Measurements from ENCODE around the gene PCGF1.
"Not testable (repeated sequence)": the region's sequence is repeated elsewhere in the genome, so short reads cannot be mapped to it uniquely, and the experiment has no call there.

PCGF1 gene

DNA sequence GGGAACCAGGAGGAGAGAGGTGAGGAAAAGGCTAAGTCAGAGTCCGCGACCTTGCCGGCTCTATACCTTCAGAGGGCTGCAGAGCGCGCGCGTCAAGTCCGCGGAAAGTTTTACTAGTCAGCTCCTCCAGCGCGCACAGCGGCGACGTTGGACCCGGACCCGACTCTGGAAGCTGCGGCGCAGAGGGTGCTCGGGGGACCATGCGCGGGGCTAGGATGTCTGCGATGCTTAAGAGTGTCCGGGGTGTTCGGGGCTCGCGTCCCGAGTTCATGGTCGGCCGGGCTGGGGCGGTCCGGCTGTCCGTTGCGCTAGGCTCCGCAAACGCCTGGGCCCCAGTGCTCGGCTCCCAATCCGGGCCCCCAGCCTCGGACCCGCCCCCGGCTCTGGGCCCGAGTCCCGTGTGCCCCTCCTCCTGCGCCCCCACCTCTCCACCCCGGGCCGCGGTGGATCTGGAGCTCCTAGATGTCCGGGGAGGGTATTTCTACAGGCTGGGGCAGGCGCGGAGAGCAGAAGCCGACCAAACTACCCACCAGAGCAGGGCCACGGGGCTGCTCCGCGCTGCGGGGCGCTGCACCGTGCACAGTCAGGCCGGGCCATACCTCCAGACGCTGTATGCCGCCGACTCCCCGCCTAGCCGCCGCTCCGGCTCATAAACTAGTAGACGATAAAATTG, 8.1 kb downstream of the PCGF1 start, which contains the start of gene LBX2:
TSS of gene LBX2 (minus strand) at position 337 of the 673 bp plus-strand sequence. CDS start at position 271, 66 bp downstream.
- no peak for DNase-seq (ENCODE audit: low read depth)

DNA sequence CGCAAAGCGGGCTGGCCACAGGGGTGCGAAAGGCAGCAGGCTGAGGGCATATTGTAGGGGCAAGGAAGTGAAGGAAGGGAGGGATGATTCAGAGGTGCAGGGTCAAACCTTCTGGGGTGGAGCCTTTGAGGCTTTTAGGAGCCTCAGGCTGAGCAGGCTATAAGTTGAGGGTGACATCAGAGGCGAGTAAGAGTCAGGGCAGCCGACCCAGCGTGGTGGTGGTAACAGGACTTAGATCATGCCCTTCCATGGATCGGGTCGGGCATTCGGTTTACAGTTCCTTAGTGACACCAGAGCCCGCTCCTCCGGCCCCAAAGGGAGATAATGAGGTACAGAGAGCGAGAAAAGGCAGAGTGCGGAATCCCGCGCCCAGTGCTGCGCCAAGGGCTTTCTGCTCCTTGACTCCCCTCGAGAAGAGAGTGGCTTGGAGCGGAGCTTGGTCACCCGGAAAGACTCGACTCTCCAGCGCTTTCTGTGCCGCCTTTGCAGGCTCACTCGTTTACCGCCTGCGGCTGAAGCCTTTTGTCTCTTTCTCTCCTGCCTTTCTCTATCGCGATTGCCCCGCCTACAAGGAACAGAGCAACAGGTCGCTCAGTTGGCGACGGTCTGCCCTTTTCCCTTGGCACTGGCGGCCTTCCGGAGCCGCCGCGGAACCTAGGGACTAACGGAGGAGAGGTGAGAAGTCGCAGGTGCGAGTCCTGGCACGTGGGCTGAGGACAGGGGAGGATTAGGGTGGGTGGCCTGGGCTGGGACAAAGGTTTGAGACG, 8.8 kb downstream of the PCGF1 start:
- no peak for DNase-seq (ENCODE audit: low read depth)

DNA sequence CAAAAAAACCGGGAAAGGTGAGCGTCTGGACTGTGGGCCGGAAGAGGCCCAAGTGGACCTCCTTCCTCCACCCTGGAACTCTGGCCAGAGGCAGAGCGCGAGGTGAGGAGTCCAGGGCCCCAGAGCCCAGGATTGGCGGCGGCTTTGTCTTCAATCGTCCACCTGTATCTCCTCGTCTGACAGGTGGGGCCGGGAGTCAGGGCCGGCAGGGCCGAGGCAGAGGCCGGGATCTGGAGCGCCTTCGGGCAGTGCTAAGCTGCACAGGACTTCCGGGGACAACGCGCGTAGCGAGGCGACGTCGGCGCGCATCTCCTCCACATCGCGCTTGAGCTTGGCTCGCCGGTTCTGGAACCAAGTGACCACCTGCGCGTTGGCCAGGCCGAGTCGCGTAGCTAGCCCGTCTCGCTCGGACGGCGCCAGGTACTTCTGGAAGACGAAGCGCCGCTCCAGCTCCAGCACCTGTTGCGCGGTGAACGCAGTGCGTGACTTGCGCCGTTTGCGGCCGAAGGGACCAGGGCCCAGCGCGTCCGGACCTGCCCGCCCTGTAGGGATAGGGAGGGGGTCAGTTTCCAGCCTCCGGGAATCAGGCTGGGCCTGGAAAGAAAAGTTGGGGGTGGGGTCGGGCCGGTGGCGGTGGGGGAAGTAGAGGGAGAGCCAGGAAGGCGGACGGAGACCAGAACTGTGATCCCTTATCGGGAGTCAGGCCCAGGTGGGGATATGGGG, 9.6 kb downstream of the PCGF1 start:
- DNase-seq (ENCODE audit: low read depth) = no peak

DNA sequence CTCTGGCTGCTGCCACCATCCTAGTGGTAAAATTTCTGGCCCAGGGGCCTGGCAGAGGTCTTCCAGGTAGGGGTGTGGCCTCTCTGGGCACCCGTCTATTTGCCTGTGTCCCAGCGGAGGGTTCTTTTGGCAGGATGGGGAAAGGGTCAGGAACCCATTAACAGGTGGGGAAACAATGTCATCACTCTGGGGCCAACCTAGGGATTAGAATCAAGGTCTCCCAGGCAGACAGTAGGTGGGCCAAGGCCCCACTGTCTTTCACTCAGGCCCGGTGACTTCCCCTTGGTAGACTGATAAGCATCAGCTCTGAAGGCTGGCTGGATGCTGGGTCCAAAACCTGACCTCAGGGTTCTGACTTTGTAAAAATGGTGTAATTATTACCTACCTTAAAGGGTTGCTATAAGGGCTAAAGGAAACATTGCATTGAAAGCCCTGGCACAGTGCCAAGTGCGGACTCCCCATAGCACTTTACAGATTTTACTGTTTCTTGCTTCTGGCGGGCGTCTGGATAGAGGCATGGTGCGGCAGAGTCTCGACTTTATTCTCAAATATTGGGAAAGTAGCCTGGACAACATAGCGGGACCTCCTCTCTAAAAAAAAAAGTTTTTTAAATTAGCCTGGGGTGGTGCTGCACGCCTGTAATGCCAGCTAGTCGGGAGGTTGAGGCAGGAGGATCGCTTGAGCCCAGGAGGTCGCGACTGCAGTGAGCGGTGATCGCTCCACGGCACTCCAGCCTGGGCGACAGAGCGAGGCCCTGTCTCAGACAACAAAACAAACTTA, 10.3 kb downstream of the PCGF1 start:
- no peak for DNase-seq (ENCODE audit: low read depth)

DNA sequence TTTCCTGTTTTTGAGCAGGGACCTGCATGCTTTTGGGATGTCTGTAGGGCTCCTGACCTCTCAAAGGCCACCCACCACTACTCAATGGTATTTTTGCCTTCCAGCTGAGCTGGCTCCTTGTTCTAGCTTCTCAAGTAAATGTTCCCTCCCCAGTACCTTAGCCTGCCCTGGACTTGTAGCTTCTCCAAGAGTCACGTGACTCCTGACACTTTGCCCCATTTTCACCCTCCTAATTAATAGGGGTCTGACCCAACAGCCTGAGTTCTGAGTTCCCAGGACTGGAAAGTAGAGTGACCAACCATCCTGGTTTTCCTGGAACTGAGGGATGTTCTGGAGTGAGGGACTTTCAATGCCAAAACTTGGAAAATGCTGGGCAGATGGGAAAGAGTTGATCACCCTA, 12.1 kb downstream of the PCGF1 start:
- no peak for DNase-seq (ENCODE audit: low read depth)

DNA sequence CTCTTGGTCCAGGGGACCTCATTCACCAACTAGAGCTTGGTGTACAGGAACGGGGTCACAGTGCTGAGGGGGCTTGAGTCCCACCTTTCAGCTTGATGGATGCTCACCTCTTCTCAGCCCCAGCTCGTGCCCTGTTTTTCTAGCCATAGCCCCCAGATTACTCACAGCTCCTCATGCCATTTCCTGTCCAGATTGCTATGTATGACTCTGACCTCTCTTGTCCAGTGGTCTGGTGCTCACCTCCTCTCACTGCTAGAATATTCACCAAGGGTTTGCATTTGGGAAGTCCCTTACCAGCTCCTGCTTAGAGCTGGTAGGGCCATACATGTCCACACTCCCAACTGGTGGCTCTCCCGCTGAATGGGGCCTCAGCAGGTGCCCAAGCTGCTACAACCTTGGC, 13.9 kb downstream of the PCGF1 start:
- DNase-seq (ENCODE audit: low read depth) = no peak

DNA sequence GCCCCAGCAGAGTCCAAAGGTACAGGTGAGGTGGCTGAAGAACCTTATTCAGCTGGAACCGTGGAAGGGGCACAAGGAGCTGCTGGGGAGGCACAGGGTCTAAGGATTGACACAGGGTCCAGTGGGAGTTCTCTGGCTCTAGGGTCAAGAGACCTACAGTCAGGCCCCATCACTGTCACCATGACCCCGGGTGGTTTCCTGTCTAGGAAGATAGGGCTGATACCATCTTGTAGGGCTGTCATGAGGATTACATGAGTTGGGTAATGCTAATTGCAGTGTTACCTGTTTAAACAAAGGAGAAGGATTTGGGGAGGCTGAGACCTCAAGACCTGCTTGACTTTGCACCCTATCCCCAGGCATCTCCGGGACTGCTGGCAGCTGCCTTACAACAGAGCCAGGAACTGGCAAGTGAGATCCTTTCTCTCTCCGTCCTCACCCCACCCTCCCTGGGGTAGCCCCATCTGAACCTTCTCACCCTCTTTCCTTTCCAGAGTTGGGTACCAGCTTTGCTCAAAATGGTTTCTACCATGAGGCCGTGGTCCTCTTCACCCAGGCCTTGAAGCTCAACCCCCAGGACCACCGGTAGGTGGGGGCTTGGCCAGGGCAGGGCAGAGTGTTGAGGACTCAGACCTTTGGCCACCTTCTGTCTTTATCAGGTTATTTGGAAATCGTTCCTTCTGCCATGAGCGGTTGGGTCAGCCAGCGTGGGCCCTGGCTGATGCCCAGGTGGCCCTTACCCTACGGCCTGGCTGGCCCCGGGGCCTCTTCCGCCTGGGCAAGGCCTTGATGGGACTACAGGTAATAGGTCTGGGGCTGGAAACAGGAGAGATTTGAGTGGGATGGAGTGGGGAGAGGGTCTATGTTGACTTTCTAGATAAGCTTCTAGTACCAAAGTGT, 15.6 kb downstream of the PCGF1 start:
- no peak for DNase-seq (ENCODE audit: low read depth)

DNA sequence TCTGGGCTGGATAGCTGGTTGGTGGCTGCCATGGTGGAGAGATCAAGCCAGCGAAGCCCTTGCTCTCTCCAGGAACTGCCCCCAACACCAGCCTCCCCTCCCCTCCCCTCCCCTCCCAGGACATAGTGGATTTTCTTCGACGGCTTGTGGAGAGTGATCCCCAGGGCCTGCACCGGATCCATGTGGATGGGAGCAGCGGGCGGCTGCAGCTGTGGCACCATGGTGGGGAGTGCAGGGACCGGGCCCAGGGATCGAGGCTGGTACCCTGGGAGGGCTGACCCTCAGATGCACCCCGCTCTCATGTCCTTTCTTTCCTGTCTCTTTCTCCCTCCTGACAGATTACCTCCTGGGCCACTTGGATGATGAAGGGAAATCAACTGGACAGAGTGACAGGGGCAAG, 17.6 kb downstream of the PCGF1 start:
- no peak for DNase-seq (ENCODE audit: low read depth)

DNA sequence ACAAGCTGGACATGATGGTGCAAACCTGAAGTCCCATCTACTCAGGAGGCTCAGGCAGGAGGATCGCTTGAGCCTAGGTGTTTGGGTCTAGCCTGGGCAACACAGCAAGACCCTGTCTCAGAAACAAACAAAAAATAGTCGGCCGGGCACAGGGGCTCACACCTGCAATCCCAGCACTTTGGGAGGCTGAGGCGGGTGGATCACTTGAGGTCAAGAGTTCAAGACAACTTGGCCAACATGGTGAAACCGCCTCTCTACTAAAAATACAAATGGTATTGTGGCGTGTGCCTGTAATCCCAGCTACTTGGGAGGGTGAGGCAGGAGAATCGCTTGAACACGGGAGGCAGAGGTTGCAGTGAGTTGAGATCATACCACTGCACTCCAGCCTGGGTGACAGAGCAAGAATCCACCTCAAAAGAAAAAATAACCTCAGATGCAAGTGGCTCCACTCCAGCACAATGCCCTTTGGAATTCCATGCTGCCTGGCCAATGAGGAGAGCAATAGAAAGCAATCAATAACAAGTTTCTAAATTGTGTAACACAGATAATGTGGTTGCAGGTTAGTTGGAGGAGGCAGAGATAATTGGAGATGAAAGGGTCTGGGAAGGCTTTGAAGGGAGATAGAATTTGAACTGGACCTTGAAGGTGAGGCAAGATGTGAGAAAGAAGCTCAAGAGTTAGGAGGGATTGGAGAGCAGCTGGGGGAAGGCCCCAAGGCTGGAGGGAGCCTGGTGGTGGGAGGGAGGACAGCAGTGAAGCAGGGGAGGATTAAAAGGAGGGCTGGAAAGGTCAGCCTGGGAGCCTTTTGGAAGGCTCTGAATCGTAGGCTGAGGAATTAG, 18.6 kb downstream of the PCGF1 start:
- DNase-seq (ENCODE audit: low read depth) = no peak

DNA sequence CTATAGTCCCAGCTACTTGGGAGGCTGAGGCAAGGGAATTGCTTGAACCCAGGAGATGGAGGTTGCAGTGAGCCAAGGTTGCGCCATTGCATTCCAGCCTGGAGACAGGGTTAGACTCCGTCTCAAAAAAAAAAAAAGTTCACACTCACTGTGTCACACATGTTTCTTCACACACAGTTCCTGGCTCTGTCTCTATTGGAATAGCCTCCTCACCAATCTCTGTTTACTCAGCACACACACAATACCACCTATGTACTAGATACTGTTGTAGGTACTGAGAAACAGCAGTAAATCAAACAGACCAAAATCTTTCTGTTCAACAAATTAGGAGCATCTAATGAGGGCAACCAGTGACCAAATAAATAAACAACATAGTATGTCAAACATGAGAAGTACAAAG, 21.4 kb downstream of the PCGF1 start:
- DNase-seq (ENCODE audit: low read depth) = no peak

DNA sequence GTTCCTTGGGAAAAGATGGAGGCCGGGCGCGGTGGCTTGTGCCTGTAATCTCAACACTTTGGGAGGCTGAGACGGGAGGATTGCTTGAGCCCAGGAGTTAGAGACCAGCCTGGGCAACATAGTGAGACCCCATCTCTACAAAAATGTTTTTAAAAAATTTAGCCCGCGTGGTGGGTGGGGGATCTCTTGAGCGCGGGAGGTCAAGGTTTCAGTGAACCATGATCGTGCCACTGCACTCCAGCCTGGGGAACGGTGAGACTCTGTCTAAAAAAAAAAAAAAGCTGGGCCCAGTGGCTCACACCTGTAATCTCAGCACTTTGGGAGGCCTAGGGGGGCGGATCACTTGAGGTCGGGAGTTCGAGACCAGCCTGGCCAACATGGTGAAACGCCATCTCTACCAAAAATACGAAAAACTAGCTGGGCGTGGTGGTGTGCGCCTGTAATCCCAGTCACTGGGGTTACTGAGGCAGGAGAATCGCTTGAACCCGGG, 23.8 kb downstream of the PCGF1 start:
- not testable (repeated sequence) for DNase-seq (ENCODE audit: low read depth)

DNA sequence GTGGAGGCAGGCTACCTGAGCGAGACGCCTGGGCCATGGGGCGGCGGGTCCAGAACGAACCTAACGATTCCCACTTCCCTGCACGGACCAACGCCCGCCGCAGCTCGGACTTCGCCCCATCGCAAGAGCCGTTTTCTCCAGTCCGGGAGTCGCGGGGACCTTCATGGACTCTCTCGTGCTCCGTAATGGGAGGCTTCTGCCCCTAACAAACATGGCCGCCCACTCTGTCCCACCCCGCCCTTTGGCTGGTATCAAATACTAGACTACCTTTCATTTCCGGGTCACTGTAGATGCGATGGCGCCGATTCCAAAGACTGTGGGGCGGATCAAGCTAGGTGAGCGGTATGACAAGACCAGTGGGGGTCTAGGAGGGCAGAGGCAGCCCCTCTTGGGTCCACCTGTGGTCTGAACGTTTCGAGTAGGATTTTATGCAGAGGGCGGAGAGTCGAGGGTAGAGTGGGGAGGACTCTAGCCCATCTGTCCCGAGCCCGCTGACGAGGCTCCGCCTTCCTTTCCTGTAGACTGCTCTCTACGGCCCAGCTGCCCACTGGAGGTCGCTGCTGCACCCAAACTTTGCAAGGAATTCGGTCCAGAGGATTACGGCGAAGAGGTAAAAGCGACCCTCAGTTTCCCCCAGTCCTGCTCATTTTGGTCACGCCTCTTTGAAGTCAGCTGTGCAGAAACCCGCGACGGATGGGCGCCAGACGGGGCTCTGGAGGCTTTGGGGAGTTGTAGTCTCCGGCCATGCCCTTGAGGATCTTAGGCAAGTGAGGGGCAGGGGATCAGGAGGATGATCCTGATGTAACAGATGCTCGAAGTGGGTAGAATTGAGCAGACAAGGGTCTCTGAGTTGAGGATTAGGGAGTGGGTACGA, 24.5 kb downstream of the PCGF1 start, which contains the start of the genes CCDC142 and TTC31:
TSS of gene CCDC142 (minus strand) at position 198 of the 874 bp plus-strand sequence. CDS start at position 37, 161 bp downstream.
TSS of gene TTC31 (plus strand) at position 281 of the 874 bp plus-strand sequence. CDS start at position 296, 15 bp downstream.
- peak; percentile 90 for DNase-seq (ENCODE audit: low read depth)

DNA sequence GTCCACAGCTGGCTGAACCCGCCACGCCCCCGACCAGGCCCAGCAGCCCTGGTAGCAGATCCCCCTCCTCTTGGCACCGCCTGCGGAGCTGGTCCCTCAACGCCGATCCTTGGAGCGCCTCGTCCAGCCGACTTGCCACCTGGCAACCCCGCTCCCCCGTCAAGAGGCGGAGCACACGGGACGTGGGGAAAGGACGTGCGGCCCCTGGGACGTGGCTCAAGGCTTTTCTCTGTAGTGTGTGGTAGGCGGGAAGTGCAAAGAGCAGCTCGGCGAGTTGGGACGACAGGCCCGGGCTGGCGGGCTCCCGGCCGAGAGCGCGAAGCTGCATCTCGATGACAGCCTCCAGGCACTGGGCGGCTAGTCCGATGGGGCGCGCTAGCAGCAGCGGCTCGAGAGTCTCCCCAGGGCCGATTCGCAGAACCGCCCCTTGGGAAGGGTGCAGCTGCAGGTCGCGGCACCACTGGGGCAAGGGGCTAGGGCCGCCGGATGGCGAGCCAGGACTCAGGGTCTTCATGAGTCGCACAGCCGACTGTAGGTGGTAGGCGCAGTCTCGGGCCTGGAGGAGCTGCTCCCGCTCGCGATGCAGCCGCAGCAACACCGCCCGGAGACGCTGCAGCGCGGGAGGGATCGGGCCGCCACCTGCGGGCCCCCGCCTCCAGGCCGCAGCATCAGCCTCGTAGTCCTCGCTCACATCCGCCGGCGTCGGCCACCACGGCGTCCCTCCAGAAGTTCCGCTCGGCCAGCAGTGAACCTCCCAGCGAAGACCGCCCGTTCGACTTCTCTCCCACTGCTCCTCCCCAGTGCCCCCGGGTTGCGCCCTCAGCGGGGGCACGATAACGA, 25.3 kb downstream of the PCGF1 start:
- DNase-seq (ENCODE audit: low read depth) = peak; percentile 27

DNA sequence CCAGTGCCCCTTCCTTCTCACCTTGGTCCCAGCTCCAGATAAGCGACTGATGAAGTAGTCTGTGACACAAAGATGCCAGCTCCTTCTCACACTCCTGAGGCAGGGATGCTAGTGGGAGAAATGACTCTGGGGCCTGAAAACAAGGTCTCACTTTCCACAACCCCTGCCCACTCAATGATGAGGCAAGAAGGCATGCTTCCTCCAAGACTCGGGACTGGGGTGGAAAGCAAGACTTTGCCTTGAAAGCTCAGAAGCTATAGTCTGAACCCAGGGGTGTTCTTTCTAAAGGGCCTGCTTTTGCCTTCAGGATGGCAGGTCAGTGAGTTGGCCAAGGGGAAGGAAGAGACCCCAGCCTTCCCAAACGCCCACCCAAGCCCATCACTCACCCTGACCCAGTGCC, 26.1 kb downstream of the PCGF1 start:
- no peak for DNase-seq (ENCODE audit: low read depth)

DNA sequence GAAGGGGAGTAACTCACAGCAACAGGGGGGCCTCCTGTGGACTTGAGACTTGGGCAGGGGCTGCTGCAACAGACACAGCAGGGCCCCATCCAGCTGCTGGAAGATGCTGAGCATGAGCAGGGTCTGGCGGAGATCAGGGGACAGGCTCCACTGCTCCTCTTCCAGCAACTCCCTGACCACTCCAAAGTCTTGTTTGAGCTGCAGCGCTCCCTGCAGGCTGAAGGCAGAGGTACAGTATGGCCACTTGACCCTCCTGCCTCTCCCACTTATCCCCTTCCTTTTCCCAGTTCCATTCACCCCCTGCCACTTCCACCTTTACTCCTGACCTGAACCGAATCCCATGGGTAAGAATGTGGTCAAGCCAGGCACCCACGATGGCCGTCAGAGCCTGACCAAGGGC, 32.6 kb downstream of the PCGF1 start:
- no peak for DNase-seq (ENCODE audit: low read depth)

DNA sequence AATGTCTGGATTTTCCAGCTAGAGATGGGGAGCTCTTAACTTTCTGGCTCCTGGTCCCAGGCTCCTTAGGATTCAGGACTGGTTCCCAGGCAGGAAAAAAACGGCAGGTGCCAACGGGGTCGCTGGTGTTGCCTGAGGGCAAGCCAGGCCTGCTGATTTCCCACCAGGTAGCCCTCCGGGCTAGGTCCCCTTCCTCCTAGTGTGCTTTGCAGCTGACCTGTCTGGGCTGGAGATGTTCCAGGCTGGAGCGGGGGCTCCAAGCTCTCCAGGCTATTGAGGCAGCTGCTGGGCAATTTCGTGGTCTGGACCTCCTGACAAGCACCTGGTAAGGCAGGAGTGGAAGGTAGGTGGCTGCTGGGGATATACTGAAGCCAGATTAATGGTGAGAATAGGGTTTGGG, 33.0 kb downstream of the PCGF1 start:
- DNase-seq (ENCODE audit: low read depth) = no peak

DNA sequence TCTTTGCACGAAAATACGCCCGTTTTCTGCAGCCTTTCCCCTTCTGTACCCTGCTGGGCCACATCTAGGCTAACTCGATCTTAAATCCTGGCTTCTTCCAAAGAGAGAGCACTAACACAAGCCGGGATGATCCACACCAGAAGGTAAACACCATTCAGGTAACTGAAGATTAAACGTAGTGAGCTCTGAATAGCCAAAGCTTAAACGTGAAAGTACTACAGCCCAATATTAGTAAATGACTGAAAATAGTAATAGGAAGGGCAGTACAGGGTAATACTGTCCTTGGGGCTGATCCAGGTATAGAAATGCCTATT, 34.6 kb downstream of the PCGF1 start:
- no peak for DNase-seq (ENCODE audit: low read depth)

Measured in activated gamma-delta T cell treated with anti-CD3 and anti-CD28 coated beads, Interleukin-2, amount 50 U/mL, for 16 hours (primary cell).